Right lobe of liver (tissue), 6 donors: Measurements from ENCODE around the gene SAMD1. TPM values are rescaled to one million over a fixed set of nuclear protein-coding genes. Genes with fewer than 3 reads are reported as not detected.

ENCODE experiments used
- ATAC-seq, 4 donors: fragments of 200-7000 bp; cut with Tn5 transposase; one replicate each; pipeline ENCODE4 v1.9.1; 2020; ENCODE audit warnings: mild to moderate bottlenecking in 4 of 4, moderate library complexity in 4 of 4
- DNase-seq, 3 donors: peaks; one replicate each; pipeline ENCODE4 v3.0.0-alpha.2; 2020
- H3K27ac ChIP-seq, 3 donors: fragments of 200-600 bp; one replicate each; pipeline ENCODE4 v1.8.0; 2022
- H3K27me3 ChIP-seq, 2 donors: fragments of 200-600 bp; one replicate each; pipeline ENCODE4 v1.8.0; 2022
- H3K36me3 ChIP-seq, 4 donors: fragments of 200-600 bp; sonication (generic) in 1 of 4; one replicate each; pipeline versions ENCODE4 v1.5.1 to v1.8.0; 2017 to 2022; ENCODE audit warnings: control low read depth in 1 of 4
- H3K4me1 ChIP-seq, 4 donors: fragments of 200-600 bp; sonication (generic) in 1 of 4; one replicate each; pipeline versions ENCODE4 v1.5.1 to v1.8.0; 2017 to 2022; ENCODE audit warnings: control low read depth in 1 of 4
- H3K4me3 ChIP-seq, 3 donors: fragments of 200-600 bp; one replicate each; pipeline ENCODE4 v1.8.0; 2022
- H3K9me3 ChIP-seq, 4 donors: fragments of 200-600 bp; sonication (generic) in 1 of 4; one replicate each; pipeline versions ENCODE4 v1.5.1 to v1.8.0; 2017 to 2022; ENCODE audit warnings: control low read depth in 1 of 4
- POLR2A ChIP-seq: fragments of 450-650 bp; IDR thresholded peaks from one replicate; pipeline ENCODE4 v1.6.1; 2017; ENCODE audit warnings: antibody characterized with exemption, mild to moderate bottlenecking
- WGBS: methylation state at CpG from one replicate; pipeline ENCODE4 v1.1.6; 2018; ENCODE audit warnings: low coverage, low lambda C conversion rate; ENCODE audit not compliant: insufficient coverage; ENCODE audit errors: missing lambda C conversion rate; 5-methylcytosine and 5-hydroxymethylcytosine counted together
- intact Hi-C, 2 donors: fragments of 100-400 bp; cut with DNase I; formaldehyde crosslinking; loops; one replicate each; pipeline versions ENCODE4 v1.11.2 to v1.14.1; 2022
- total RNA-seq, 6 experiments: library from RNA; depleted of rRNA in 2 of 6; stranded (reverse); fragments of >200 nt in 2 of 6; fragmentation: NEBNext Ultra II Directional in 3 of 6; extraction: Animal tissue kit (Norgen Biotek cat#: 25700) in 3 of 6; gene quantifications; one replicate each; pipeline versions ENCODE4 v1.1.0 to v1.2.4, GENCODE V29; 2016 to 2023
- TF ChIP-seq, protein P1 (sequence below), 4 donors: fragments of 200-600 bp in 3 of 4; fragments of 450-650 bp in 1 of 4; IDR thresholded peaks; one replicate each; pipeline versions ENCODE4 v1.5.1 to v1.8.0; 2016 to 2022; ENCODE audit warnings: antibody characterized with exemption in 4 of 4, mild to moderate bottlenecking in 2 of 4
- donor health status: DM: no; HTN: yes; CAD: no.
- donor health status: DM: no; HTN: no; CAD: no.
- donor health status: DM: no; HTN: no; CAD: no.
- donor health status: DM: no; HTN: yes; CAD: no.
- donor health status: DM: no; HTN: yes; CAD: no.

SAMD1 gene
- total RNA-seq, 6 experiments from 2014 or later: 10.0 to 25.3 (median 15.6) TPM

GRCh38 chr19:14055396-14055795 lies 35.2 kb downstream of the SAMD1 start:
- TF ChIP-seq, protein P1, sequence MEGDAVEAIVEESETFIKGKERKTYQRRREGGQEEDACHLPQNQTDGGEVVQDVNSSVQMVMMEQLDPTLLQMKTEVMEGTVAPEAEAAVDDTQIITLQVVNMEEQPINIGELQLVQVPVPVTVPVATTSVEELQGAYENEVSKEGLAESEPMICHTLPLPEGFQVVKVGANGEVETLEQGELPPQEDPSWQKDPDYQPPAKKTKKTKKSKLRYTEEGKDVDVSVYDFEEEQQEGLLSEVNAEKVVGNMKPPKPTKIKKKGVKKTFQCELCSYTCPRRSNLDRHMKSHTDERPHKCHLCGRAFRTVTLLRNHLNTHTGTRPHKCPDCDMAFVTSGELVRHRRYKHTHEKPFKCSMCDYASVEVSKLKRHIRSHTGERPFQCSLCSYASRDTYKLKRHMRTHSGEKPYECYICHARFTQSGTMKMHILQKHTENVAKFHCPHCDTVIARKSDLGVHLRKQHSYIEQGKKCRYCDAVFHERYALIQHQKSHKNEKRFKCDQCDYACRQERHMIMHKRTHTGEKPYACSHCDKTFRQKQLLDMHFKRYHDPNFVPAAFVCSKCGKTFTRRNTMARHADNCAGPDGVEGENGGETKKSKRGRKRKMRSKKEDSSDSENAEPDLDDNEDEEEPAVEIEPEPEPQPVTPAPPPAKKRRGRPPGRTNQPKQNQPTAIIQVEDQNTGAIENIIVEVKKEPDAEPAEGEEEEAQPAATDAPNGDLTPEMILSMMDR (IDR thresholded peaks at IDR 0.05): no peak
- no peak for TF ChIP-seq POLR2A
- DNase-seq (no peak), ATAC-seq (no peak)
- Histone ChIP-seq H3K9me3 (no peaks in the 10 kb centered on the region), H3K27me3 (no peaks in the 10 kb centered on the region), H3K4me3 (no peak overlapping the region), H3K36me3 (peaks cover 0 to 13% (median 5%) of the 10 kb centered on the region in 4 donors), H3K27ac (no peak overlapping the region), H3K4me1 (peaks cover 0 to 15% (median 6%) of the 10 kb centered on the region in 4 donors)
- WGBS: 80% methylated on average over 1 of the region's 3 CpGs
- intact Hi-C loops: loop anchor here in 1 of 2 donors (10.0 kb wide), 1 partner anchor 171 kb away; no protein-coding TSS in a partner anchor

- H3K27me3 ChIP-seq: no peaks in the 10 kb centered on the region
- TF ChIP-seq POLR2A: no peak
- TF ChIP-seq, protein P1 (IDR thresholded peaks at IDR 0.05): no peak
- no peaks in the 10 kb centered on the region for H3K9me3 ChIP-seq
- H3K4me3 ChIP-seq: no peak overlapping the region
- peaks cover 0 to 8% (median 3%) of the 10 kb centered on the region in 4 donors for H3K4me1 ChIP-seq
- ATAC-seq (no peak), DNase-seq (no peak)
- peaks cover 0 to 13% (median 5%) of the 10 kb centered on the region in 4 donors for H3K36me3 ChIP-seq
- WGBS: 63% methylated on average over 8 of the region's 11 CpGs
- no peak overlapping the region for H3K27ac ChIP-seq
- intact Hi-C loops: loop anchor here in 1 of 2 donors (10.0 kb wide), 1 partner anchor 170 kb away; no protein-coding TSS in a partner anchor
These were observed 35.8 kb downstream of the SAMD1 start for GRCh38 chr19:14054721-14055120.

- ATAC-seq: no peak
- Histone ChIP-seq H3K4me1 (peaks cover 0 to 3% (median 1%) of the 10 kb centered on the region in 4 donors), H3K4me3 (no peak overlapping the region), H3K9me3 (no peaks in the 10 kb centered on the region), H3K27ac (no peak overlapping the region), H3K36me3 (peaks cover 0 to 13% (median 5%) of the 10 kb centered on the region in 4 donors), H3K27me3 (no peaks in the 10 kb centered on the region)
- no peak for DNase-seq
- TF ChIP-seq, protein P1 (IDR thresholded peaks at IDR 0.05): no peak
- TF ChIP-seq POLR2A: no peak
- WGBS: 89% methylated on average over 6 of the region's 6 CpGs
- intact Hi-C loops: loop anchor here in 1 of 2 donors (10.0 kb wide), 1 partner anchor 169 kb away; no protein-coding TSS in a partner anchor
These were observed 36.5 kb downstream of the SAMD1 start for GRCh38 chr19:14054099-14054498.

- H3K36me3 ChIP-seq: peaks cover 0 to 13% (median 5%) of the 10 kb centered on the region in 4 donors
- H3K4me1 ChIP-seq: no peaks in the 10 kb centered on the region
- WGBS: no CpG with 5 or more reads among the region's 11 CpGs
- peak in 1 of 4 donors; percentile 4 for ATAC-seq
- no peak overlapping the region for H3K4me3 ChIP-seq
- H3K9me3 ChIP-seq: no peaks in the 10 kb centered on the region
- intact Hi-C loops: loop anchor here in 1 of 2 donors (10.0 kb wide), 1 partner anchor 169 kb away; no protein-coding TSS in a partner anchor
- no peak overlapping the region for H3K27ac ChIP-seq
- TF ChIP-seq, protein P1 (IDR thresholded peaks at IDR 0.05): no peak
- TF ChIP-seq POLR2A: no peak
- no peak for DNase-seq
- no peaks in the 10 kb centered on the region for H3K27me3 ChIP-seq
These were observed 37.1 kb downstream of the SAMD1 start for GRCh38 chr19:14053500-14053899.
